Suprapubic skin (tissue), 4 donors: ENCODE results near the gene IFT81.

Source experiments
- CTCF ChIP-seq, 2 donors: fragments of 200-600 bp in 1 of 2; fragments of 450-650 bp in 1 of 2; sonication (generic) in 1 of 2; IDR thresholded peaks; one replicate each; pipeline ENCODE4 v1.5.1; 2016 to 2019; ENCODE audit warnings: antibody characterized with exemption in 2 of 2, mild to moderate bottlenecking in 1 of 2, moderate library complexity in 1 of 2
- EP300 ChIP-seq: sonication (generic); formaldehyde crosslinking; IDR thresholded peaks from one replicate; pipeline ENCODE4 v1.6.1; 2017; ENCODE audit warnings: antibody characterized with exemption
- POLR2A ChIP-seq, 2 donors: fragments of 450-650 bp; IDR thresholded peaks; one replicate each; pipeline ENCODE4 v1.6.1; 2017; ENCODE audit warnings: antibody characterized with exemption in 2 of 2, mild to moderate bottlenecking in 2 of 2, moderate library complexity in 2 of 2
- POLR2AphosphoS5 ChIP-seq, 3 donors: sonication (generic); formaldehyde crosslinking; IDR thresholded peaks; one replicate each; pipeline ENCODE4 v1.6.1; 2017; ENCODE audit warnings: antibody characterized with exemption in 3 of 3

GRCh38 chr12:110244372-110244771 is 120.2 kb downstream of the IFT81 start:
- TF ChIP-seq CTCF (IDR thresholded peaks at IDR 0.05) (no peak), POLR2AphosphoS5 (IDR thresholded peaks at IDR 0.05) (no peak), EP300 (no peak), POLR2A (IDR thresholded peaks at IDR 0.05) (no peak)
